GM18907 (cell line): ENCODE measurements around the gene PLOD1.
"Not testable (repeated sequence)": the region's sequence is repeated elsewhere in the genome, so short reads cannot be mapped to it uniquely, and the experiment has no call there.

Source experiments
- ATAC-seq: cut with Tn5 transposase; IDR thresholded peaks from one replicate; pipeline ENCODE4 v1.9.1; 2021; ENCODE audit warnings: mild to moderate bottlenecking, moderate library complexity; ENCODE audit not compliant: unreplicated experiment

Gene PLOD1

GRCh38 chr1:12003762-12004161 lies 69.2 kb downstream of the PLOD1 start:
- no peak for ATAC-seq

- ATAC-seq: no peak
These were observed 71.1 kb downstream of the PLOD1 start for GRCh38 chr1:12005488-12006166.

- no peak for ATAC-seq
These were observed 71.8 kb downstream of the PLOD1 start for GRCh38 chr1:12006167-12006921.

- ATAC-seq: no peak
These were observed 72.7 kb downstream of the PLOD1 start for GRCh38 chr1:12007204-12007603.

GRCh38 chr1:12008355-12008754 lies 73.8 kb downstream of the PLOD1 start:
- not testable (repeated sequence) for ATAC-seq

GRCh38 chr1:12009318-12009947 lies 74.9 kb downstream of the PLOD1 start:
- ATAC-seq: no peak

DNA sequence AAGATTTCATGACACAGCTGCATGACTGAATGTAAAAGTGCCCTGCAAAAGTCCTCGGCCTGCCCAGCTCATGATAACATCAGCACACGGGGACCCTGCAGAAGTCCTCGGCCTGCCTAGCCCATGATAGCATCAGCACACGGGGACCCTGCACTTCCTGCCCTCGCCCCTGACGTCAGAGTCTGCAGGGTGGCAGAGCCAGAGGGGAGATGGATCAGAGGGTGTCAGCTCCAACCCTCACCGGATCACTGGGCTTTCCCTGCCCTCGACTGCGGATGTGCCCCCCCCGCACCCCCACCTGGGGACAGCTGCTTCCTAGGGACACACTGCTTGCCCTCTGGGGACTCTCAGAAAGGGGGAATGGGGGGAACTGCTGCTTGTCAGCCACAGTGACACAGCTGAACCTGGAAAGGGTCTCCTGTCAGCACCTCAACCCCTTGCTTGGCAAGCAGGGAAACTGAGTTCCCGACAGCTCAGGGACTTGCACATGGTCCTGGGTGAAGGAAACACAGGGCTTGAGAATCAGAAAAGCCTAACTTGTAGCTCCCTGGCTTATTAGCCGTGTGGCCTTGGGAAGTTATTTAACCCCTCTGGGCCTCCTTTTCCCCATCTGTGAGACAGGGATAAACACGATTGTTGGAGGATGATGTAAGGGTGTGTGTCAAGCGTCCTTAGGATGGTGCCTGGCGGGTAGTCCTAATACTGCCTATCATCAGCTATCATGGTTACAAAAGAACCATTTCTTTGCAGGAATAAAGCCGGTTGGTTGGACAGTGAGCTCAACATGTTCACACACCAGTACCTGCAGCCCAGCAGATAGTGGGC lies 76.4 kb downstream of the PLOD1 start:
- no peak for ATAC-seq

DNA sequence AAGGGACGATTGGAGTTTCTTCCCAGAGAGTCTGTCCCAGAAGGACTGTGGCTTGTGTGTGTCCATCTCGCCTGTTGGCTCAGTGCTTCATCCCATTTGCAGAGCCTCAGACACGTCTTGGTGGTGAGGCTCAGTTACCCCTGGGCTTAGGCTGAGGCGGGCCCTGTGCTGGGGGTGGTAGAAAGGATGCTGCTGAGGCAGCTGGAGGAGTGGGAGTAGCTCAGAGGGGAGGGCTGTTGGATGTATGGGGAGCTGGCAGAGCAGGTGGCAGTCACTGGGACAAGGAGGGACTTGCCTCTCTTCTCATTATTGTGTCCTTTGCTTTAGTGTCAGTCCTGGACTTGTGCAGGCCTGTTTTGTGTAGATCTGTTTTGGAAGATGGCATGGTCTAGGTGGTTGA lies 77.5 kb downstream of the PLOD1 start:
- no peak for ATAC-seq

DNA sequence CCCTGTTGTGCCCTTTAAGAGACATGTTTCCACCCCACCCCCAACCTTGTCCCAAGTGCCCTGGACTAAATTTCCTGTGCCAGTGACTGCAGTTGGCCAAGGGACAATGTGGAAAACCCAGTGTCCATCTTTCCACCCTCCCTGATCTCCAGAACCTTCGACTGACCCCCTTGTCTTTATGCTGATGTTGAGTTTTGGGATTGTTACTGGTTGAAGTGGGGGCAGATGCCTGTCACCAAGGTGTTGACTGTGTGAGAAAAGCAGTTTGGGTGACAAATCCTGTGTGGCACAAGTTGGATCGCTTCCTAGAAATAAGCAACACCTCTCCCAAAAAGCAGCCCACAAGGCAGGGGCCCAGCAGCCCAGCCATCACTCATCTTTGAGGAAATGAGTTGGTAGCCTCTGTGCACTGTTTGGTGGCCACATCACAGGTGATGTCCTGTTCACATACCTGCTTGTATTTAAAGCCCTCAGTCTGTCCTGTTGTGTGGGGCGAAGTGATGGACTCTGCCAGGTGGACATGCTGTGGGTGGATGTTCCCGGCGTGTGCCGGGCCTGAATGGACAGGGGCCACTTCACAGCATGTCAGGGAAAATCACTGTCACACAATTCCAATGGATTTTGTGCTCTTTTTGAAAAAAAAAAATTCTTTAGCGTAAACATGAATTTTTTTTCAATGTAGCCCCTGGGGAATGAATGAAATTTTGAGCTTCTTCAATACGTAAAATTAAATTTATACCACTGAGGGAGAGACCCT lies 78.2 kb downstream of the PLOD1 start:
- no peak for ATAC-seq

DNA sequence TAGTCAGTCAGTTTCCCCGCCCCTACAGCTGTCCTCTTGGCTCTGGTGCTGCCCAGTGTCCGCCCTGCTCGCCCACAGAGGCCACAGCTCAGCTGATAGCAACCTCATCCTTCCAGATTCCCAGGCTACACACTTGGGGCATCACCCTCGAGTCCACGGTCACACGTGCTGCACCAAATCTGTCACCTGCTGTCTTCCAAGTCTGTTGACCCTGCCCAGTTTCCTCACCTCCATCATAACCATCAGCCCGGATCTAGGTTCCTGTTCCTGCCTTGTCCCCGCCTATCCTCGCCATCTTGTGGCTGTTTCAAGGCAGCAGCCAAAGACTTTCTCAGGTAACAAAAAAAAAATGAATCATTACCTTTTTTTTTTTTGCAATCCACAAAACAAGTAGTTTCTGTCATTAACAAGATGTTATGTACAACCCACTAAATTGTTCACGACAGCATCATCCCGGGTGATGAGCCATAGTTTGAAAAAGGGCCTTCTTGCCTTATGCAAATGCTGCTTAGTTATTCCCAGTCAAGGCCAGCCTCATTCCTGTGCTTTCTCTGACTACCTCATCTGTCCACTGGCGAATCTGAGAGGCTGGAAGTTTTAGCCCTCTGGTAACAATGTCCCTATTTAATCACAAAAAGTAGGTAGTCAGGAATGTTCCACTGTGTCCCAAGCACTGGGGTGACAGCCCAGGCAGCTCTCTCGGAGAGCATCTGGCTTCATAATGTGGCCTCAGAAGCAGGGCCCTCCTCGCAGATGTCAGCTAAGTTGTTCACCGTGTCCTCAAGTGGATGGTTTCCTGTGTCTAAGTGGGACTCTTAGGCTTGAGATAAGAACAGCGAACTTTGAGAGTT lies 79.8 kb downstream of the PLOD1 start:
- no peak for ATAC-seq

GRCh38 chr1:12015001-12015491 lies 80.5 kb downstream of the PLOD1 start:
- no peak for ATAC-seq

DNA sequence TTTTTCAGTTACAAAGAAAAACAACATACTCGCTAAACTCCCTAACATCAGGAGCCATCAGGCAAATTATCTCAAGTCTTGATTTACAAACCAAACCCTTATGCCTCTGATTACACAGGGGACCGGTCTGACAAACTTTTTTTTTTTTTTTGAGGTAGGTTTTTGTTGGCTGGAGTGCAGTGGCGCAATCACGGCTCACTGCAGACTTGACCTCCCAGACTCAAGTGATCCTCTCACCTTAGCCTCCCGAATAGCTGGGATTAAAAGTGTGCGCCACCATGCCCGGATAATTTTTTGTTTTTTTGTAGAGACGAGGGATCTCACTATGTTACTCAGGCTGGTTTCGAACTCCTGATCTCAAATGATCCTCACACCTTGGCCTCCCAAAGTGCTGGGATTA lies 81.0 kb downstream of the PLOD1 start:
- no peak for ATAC-seq

GRCh38 chr1:12016182-12016581 lies 81.7 kb downstream of the PLOD1 start:
- ATAC-seq: no peak

GRCh38 chr1:12019858-12020509 lies 85.5 kb downstream of the PLOD1 start:
- ATAC-seq: peak; percentile 7

DNA sequence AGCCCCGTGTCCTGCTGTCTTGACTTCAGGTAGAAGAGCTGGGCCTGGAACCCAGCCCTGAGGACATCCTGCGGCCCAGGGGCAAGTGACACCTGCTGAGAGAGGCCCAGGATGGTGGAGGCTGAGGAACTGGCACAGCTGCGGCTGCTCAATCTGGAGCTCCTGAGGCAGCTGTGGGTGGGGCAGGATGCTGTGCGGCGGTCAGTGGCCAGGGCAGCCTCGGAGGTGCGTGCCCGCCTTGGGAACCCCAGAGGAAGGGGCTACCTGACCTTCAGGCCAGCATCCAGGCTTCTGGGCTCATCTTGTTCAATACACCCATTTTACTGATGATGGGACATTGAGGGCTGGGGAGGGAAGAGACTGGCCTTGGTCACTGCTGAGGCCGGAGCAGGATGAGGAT lies 87.1 kb downstream of the PLOD1 start:
- ATAC-seq: no peak

DNA sequence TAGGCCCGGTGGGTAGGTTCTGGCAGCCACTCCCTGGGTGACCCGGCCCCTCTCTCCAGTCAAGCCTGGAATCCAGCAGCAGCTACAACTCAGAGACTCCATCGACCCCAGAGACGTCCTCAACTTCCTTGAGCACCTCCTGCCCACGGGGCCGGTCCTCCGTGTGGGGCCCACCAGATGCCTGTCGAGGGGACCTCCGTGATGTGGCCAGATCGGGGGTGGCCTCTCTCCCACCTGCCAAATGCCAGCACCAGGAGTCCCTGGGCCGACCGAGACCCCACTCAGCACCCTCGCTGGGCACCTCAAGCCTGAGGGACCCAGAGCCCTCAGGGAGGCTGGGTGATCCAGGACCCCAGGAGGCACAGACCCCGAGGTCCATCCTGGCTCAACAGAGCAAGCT lies 87.5 kb downstream of the PLOD1 start:
- ATAC-seq: no peak
